K562 (cell line): ENCODE data around the gene AANAT. TPM values are rescaled to one million over a fixed set of nuclear protein-coding genes. Genes with fewer than 3 reads are reported as not detected.

ENCODE experiments used
- ATAC-seq: fragments of 200-7000 bp; cut with Tn5 transposase; 3 replicates; pipeline ENCODE4 v1.9.1; 2020; ENCODE audit warnings: moderate library complexity
- BruUV-seq: library from RNA; stranded (reverse); fragments of 400-500 nt; replicated peaks from 2 replicates; lab custom pipeline; 2021; lab: Mats Ljungman, UMichigan
- CTCF ChIA-PET: fragments of 300-600 bp; formaldehyde crosslinking; extraction: SDS; loops from one replicate; lab custom pipeline; 2021; ENCODE audit warnings: low intra/inter-chr PET ratio; lab: Yijun Ruan, JAX
- POLR2A ChIA-PET: fragments of 300-600, 350-650 bp; sonication (Branson Sonifier 250); formaldehyde crosslinking; extraction: SDS; loops from one replicate; lab custom pipeline; 2021; ENCODE audit warnings: antibody characterized with exemption, inconsistent platforms; lab: Yijun Ruan, JAX
- DNase-seq, 4 experiments: peaks; one replicate each; pipeline versions ENCODE4 v3.0.0 to v3.0.0-alpha.2; 2011 to 2018; ENCODE audit warnings: low spot score in 3 of 4, mixed read lengths in 3 of 4; ENCODE audit errors: extremely low read depth in 1 of 4
- FAIRE-seq: peaks from 2 replicates; lab custom pipeline; 2011; peaks lifted over from hg19 to GRCh38; lab: Jason Lieb, UNC
- H2AFZ ChIP-seq: 2 replicates; pipeline ENCODE4 v1.6.0; 2011; ENCODE audit warnings: low read depth, low read length, control low read depth, inconsistent platforms
- H3K27ac ChIP-seq: fragments of 200-600 bp; 3 replicates; pipeline ENCODE4 v1.8.0; 2011; ENCODE audit warnings: low read depth, mild to moderate bottlenecking, control low read depth, inconsistent platforms, low read length, moderate library complexity, mixed read lengths; ENCODE audit errors: extremely low read depth
- H3K27me3 ChIP-seq, 2 experiments: fragments of 300-600 bp in 1 of 2; 2 replicates in 1 of 2; 3 replicates in 1 of 2; pipeline versions ENCODE4 v1.6.0 to v1.8.0; 2011; ENCODE audit warnings: inconsistent platforms in 2 of 2, low read length in 2 of 2, mild to moderate bottlenecking in 1 of 2, mixed read lengths in 1 of 2, moderate library complexity in 1 of 2; ENCODE audit not compliant: control insufficient read depth in 2 of 2, insufficient read depth in 2 of 2
- H3K36me3 ChIP-seq: fragments of 300-600 bp; 3 replicates; pipeline ENCODE4 v1.8.0; 2011; ENCODE audit warnings: mild to moderate bottlenecking, low read length, inconsistent platforms; ENCODE audit not compliant: control insufficient read depth, insufficient read depth
- H3K4me1 ChIP-seq, 2 experiments: fragments of 200-600 bp in 1 of 2; replicated peaks in 1 of 2; 2 replicates in 1 of 2; 3 replicates in 1 of 2; pipeline versions ENCODE4 v1.5.1 to v1.8.0; 2011; ENCODE audit warnings: inconsistent platforms in 2 of 2, low read length in 2 of 2, mild to moderate bottlenecking in 1 of 2, mixed read lengths in 1 of 2, moderate library complexity in 1 of 2; ENCODE audit not compliant: control insufficient read depth in 2 of 2, insufficient read depth in 2 of 2
- H3K4me2 ChIP-seq: 2 replicates; pipeline ENCODE4 v1.6.1; 2011; ENCODE audit warnings: low read length, control low read depth, inconsistent platforms, mixed read lengths; ENCODE audit not compliant: insufficient read depth
- H3K4me3 ChIP-seq: fragments of 200-600 bp; sonication (generic), shearing (Covaris generic); 2 replicates; pipeline ENCODE4 v1.5.1; 2016; ENCODE audit warnings: control low read depth, inconsistent platforms
- H3K79me2 ChIP-seq: fragments of 200-600 bp; 3 replicates; pipeline ENCODE4 v1.8.0; 2011; ENCODE audit warnings: low read length, inconsistent platforms; ENCODE audit not compliant: control insufficient read depth, insufficient read depth
- H3K9ac ChIP-seq, 2 experiments: 2 replicates each; pipeline versions ENCODE4 v1.6.0 to v1.6.1; 2011; ENCODE audit warnings: low read depth in 2 of 2, low read length in 2 of 2, control low read depth in 1 of 2, inconsistent platforms in 1 of 2, mild to moderate bottlenecking in 1 of 2, mixed read lengths in 1 of 2; ENCODE audit not compliant: insufficient read depth in 1 of 2
- H3K9me1 ChIP-seq: one replicate; pipeline ENCODE4 v1.6.0; 2011; ENCODE audit warnings: inconsistent platforms, mild to moderate bottlenecking, low read length, moderate library complexity; ENCODE audit not compliant: control insufficient read depth, insufficient read depth
- H3K9me3 ChIP-seq: replicated peaks from 2 replicates; pipeline ENCODE4 v1.5.1; 2011; ENCODE audit warnings: low read depth, low read length, inconsistent platforms; ENCODE audit not compliant: control insufficient read depth, insufficient read depth
- H4K20me1 ChIP-seq: replicated peaks from 2 replicates; pipeline ENCODE4 v1.6.1; 2011; ENCODE audit warnings: low read length, inconsistent platforms, mixed read lengths; ENCODE audit not compliant: control insufficient read depth, insufficient read depth
- CBFB ChIP-seq: sonication (generic); formaldehyde crosslinking; IDR thresholded peaks from 2 replicates; pipeline ENCODE4 v1.4.0; 2020; ENCODE audit warnings: mild to moderate bottlenecking, missing genetic modification reagents
- ZNF740 ChIP-seq, 3 experiments: fragments of 200-800 bp in 1 of 3; sonication (Bioruptor generic) in 1 of 3; sonication (generic) in 1 of 3; formaldehyde crosslinking in 1 of 3; IDR thresholded peaks; 2 replicates each; pipeline versions ENCODE4 v1.6.1 to v1.8.0; 2016 to 2022; ENCODE audit warnings: mild to moderate bottlenecking in 2 of 3, missing compliant biosample characterization in 2 of 3, missing genetic modification characterization in 2 of 3, missing genetic modification reagents in 1 of 3
- WGBS: fragments of 100-300 bp; shearing (Covaris generic); methylation state at CpG from one replicate; pipeline ENCODE4 v1.1.6; 2016; ENCODE audit warnings: low coverage, mixed read lengths; ENCODE audit not compliant: insufficient coverage; ENCODE audit errors: missing lambda C conversion rate; 5-methylcytosine and 5-hydroxymethylcytosine counted together
- in situ Hi-C: fragments of 300-500 bp; cut with MboI; formaldehyde crosslinking; loops from 4 replicates; pipeline ENCODE4 v1.15.0; 2018; ENCODE audit warnings: inconsistent platforms, mixed read lengths
- intact Hi-C: fragments of 100-400 bp; cut with micrococcal nuclease; formaldehyde crosslinking; loops from 2 replicates; pipeline ENCODE4 v1.14.2; 2022
- polyA plus RNA-seq, 8 experiments: library from polyadenylated mRNA; depleted of rRNA in 4 of 8; stranded (reverse) in 5 of 8; unstranded in 3 of 8; fragments of >200 nt; fragmentation: Nextera tagmentation in 2 of 8; fragmentation: Illumina TruSeq in 1 of 8; extraction: Ambion mirVana in 2 of 8; extraction: Trizol in 1 of 8; gene quantifications; 2 replicates each; pipeline versions ENCODE4 v1.2.1 to v1.2.3, GENCODE V29; 2011 to 2014; ENCODE audit warnings: inconsistent platforms in 1 of 8, missing spikeins in 1 of 8
- total RNA-seq, 7 experiments: library from RNA; depleted of rRNA in 6 of 7; stranded (reverse); fragments of >200 nt in 6 of 7; fragmentation: Illumina TruSeq in 2 of 7; extraction: Trizol in 2 of 7; gene quantifications; 2 replicates each; pipeline versions ENCODE4 v1.2.1 to v1.2.3, GENCODE V29; 2011 to 2021; ENCODE audit warnings: low replicate concordance in 1 of 7

Gene AANAT
- total and polyA plus RNA-seq, 9 of the 15 experiments (the other 6 are each of a cell fraction or from before 2014, with no cell fraction given), result not detected

GRCh38 chr17:76469991-76470739, 2.8 kb downstream of the AANAT start:
- H3K4me3 ChIP-seq, result no peak overlapping the region
- WGBS, result 25% methylated on average over 10 of the region's 13 CpGs
- TF ChIP-seq CBFB (CRISPR knock-in tag), result no peak
- 0 out of 2 replicates have a peak, but pooled peaks have one; percentile 55 for TF ChIP-seq ZNF740 (CRISPR knock-in tag; IDR thresholded peaks at IDR 0.05)
- TF ChIP-seq ZNF740 (tag; IDR thresholded peaks at IDR 0.05), result no peak
- H3K9me1 ChIP-seq, result peaks cover 2% of the 10 kb centered on the region
- H3K9ac ChIP-seq, result no peak overlapping the region
- H3K4me2 ChIP-seq, result no peak overlapping the region
- no TSS peak for BruUV-seq
- peaks cover 5% of the 10 kb centered on the region; the same call in 1 of the 2 replicates for H4K20me1 ChIP-seq
- CTCF ChIA-PET, result no interaction called here
- no peaks in the 10 kb centered on the region for H3K79me2 ChIP-seq
- peaks cover 10 to 52% of the 10 kb centered on the region in 2 experiments; a peak in 4 of 5 replicates for H3K27me3 ChIP-seq
- H2AFZ ChIP-seq, result no peak overlapping the region
- no peaks in the 10 kb centered on the region for H3K36me3 ChIP-seq
- no peaks in the 10 kb centered on the region for H3K9me3 ChIP-seq
- no peak for ATAC-seq
- peaks cover 0 to 56% of the 10 kb centered on the region in 2 experiments; a peak in 2 of 5 replicates for H3K4me1 ChIP-seq
- no peak for DNase-seq
- intact Hi-C loops (no loop called here), in situ Hi-C loops (loop anchor here (5.0 kb wide), 1 partner anchor 37 kb away; no protein-coding TSS in a partner anchor)
- POLR2A ChIA-PET, result interaction anchor here (1.0 kb wide), 1 partner anchor 10 kb away, joined by 3 read pairs; no protein-coding TSS in a partner anchor
- no peak for FAIRE-seq
- H3K27ac ChIP-seq, result no peak overlapping the region
